Retina (tissue), 1 donor: Measurements from ENCODE around the gene IQCH.

Source experiments
- DNase-seq: peaks from one replicate; pipeline ENCODE4 v3.0.0-alpha.2; 2016

The IQCH gene

GRCh38 chr15:67543348-67543718, 288.7 kb downstream of the IQCH start:
- DNase-seq: no peak

GRCh38 chr15:67544475-67544874, 289.9 kb downstream of the IQCH start:
- no peak for DNase-seq

DNA sequence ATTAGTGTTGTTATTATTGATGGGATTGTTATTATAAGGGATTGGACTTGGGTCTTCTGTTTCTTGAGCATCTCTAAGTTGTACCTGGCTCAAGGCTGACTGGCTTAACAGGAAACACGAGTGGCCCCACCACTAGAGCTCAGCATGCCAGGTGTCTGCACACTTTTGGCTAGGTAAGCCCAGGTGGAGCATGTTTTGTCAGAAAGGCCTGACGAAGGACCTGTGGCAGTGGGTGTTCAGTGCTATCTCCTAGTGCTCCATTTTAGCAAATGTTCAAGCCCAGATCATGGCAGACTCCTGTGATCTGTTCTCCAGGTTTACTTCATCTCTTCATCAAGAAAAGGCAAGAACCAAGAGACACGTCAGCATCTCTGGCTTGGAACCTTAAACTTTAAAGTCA, 291.3 kb downstream of the IQCH start:
- DNase-seq: no peak

DNA sequence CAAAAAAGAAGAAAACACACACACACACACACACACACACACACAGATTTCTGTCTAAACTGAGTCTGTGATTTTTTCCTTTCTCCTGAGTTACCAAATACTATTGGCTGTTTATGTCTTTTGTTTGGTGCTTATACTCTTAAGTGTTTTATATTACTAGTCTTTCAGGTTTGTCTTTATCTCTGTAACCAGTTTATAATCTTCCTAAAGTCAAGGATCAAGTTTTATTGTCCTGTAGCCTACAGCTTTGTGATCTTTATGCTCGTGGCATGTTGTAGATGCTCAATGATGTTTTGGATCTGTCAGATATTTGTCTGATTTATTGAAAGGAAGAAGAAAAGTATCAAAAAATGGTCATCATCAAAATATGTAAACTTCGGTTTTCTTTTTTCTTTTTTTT, 292.5 kb downstream of the IQCH start:
- no peak for DNase-seq

- no peak for DNase-seq
Observed at GRCh38 chr15:67547836-67548235, 293.2 kb downstream of the IQCH start.

DNA sequence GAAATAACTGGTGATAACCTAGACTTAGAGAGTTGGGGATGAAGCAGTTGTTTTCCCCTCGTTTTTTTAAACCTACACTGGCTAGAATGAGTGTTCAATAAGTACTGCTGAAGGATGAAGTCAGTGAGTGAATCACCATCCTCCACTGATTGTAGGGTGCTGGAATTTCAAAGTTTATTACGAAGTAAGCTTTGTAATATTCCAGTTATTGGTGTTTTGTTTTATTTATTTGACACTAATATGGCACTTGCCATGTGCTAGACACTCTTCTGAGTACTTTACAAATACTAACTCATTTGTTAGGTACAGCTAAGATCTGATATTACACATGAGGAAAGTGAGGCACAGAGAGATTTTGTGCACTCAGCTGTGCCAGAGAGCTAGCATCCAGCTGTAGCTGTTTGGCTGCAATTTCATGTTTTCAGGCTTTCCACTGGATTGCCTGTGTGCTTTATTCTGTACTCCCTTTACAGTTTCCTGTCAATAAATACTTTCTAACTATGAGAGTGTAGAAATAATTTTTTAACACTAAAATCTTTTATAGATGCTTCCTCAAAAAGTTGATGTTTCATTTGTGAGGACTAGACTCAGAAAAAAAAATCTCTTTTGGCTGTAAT, 293.8 kb downstream of the IQCH start:
- no peak for DNase-seq

- peak; percentile 70 for DNase-seq
Observed at GRCh38 chr15:67548862-67549651, 294.5 kb downstream of the IQCH start.

- no peak for DNase-seq
Observed at GRCh38 chr15:67549736-67550135, 295.1 kb downstream of the IQCH start.

- no peak for DNase-seq
Observed at GRCh38 chr15:67550522-67550921, 295.9 kb downstream of the IQCH start.

DNA sequence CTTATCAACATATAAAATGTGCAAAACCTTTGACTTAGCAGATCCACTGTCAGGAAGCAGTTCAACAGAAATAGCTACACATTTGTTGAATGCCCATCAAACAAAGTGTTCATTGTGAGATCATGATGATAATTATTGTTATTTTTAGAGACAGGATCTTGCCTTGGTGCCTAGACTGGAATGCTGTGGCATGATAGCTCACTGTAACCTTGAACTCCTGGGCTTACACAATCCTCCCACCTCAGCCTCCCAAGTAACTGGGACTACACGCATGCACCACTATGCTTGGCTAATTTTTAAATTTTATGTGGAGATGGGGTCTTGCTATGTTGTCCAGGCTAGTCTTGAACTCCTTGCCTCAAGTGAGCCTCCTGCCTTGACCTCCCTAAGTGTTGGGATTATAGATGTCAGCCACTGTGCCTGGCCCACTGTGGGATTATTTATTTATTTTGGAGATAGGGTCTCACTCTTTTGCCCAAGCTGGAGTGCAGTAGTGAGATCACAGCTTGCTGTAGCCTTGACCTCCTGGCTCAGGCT, 296.7 kb downstream of the IQCH start:
- DNase-seq: no peak
